Endodermal cell (in vitro differentiated cells): ENCODE results near the gene GABPB2. TPM values are rescaled to one million over a fixed set of nuclear protein-coding genes. Genes with fewer than 3 reads are reported as not detected.

Source experiments
- DNase-seq: peaks from one replicate; pipeline ENCODE4 v3.0.0-alpha.2; 2017
- H3K27ac ChIP-seq: 2 replicates; pipeline ENCODE4 v1.5.1; 2013; ENCODE audit warnings: mild to moderate bottlenecking, low read depth, low read length, moderate library complexity
- H3K27me3 ChIP-seq: 2 replicates; pipeline ENCODE4 v1.6.1; 2013; ENCODE audit warnings: mild to moderate bottlenecking, low read length, moderate library complexity; ENCODE audit not compliant: insufficient read depth, control insufficient read depth, poor library complexity, severe bottlenecking
- H3K36me3 ChIP-seq: 2 replicates; pipeline ENCODE4 v1.7.0; 2013; ENCODE audit warnings: mild to moderate bottlenecking, low read length, moderate library complexity; ENCODE audit not compliant: control insufficient read depth, insufficient read depth
- H3K4me1 ChIP-seq: one replicate; pipeline ENCODE4 v1.7.0; 2013; ENCODE audit warnings: low read length; ENCODE audit not compliant: control insufficient read depth, insufficient read depth
- H3K4me3 ChIP-seq: 2 replicates; pipeline ENCODE4 v1.5.1; 2013; ENCODE audit warnings: mild to moderate bottlenecking, low read length, moderate library complexity
- H3K9ac ChIP-seq: 2 replicates; pipeline ENCODE4 v1.6.1; 2013; ENCODE audit warnings: mild to moderate bottlenecking, low read length, moderate library complexity; ENCODE audit not compliant: poor library complexity, severe bottlenecking; ENCODE audit errors: extremely low read depth
- H3K9me3 ChIP-seq: 2 replicates; pipeline ENCODE4 v1.6.1; 2013; ENCODE audit warnings: mild to moderate bottlenecking, low read length, moderate library complexity; ENCODE audit not compliant: control insufficient read depth
- H3K27ac Mint-ChIP-seq: 2 replicates; pipeline ENCODE4 v1.8.0; 2020; ENCODE audit warnings: mixed read lengths
- H3K27me3 Mint-ChIP-seq: 2 replicates; pipeline ENCODE4 v1.8.0; 2021; ENCODE audit warnings: mild to moderate bottlenecking, mixed read lengths; ENCODE audit not compliant: insufficient read depth
- H3K36me3 Mint-ChIP-seq: 2 replicates; pipeline ENCODE4 v1.8.0; 2020; ENCODE audit warnings: low read depth, mixed read lengths
- H3K4me1 Mint-ChIP-seq: 2 replicates; pipeline ENCODE4 v1.8.0; 2020; ENCODE audit warnings: mixed read lengths
- H3K4me3 Mint-ChIP-seq: 2 replicates; pipeline ENCODE4 v1.8.0; 2020; ENCODE audit warnings: mild to moderate bottlenecking, moderate library complexity, mixed read lengths
- H3K9me3 Mint-ChIP-seq: 2 replicates; pipeline ENCODE4 v1.8.0; 2020; ENCODE audit warnings: mild to moderate bottlenecking, mixed read lengths
- WGBS, 2 experiments: methylation state at CpG; one replicate each; pipeline versions ENCODE4 v1.1.5 to v1.1.7; 2013; ENCODE audit warnings: missing lambda C conversion rate in 2 of 2, mixed read lengths in 1 of 2; ENCODE audit not compliant: insufficient coverage in 1 of 2, insufficient read length in 1 of 2; 5-methylcytosine and 5-hydroxymethylcytosine counted together
- total RNA-seq, 2 donors: library from RNA; stranded (reverse); fragmentation: NEBNext Ultra II Directional in 1 of 2; extraction: Animal tissue kit (Norgen Biotek cat#: 25700) in 1 of 2; gene quantifications; 2 replicates in 1 of 2; 3 replicates in 1 of 2; pipeline ENCODE4 v1.2.1, GENCODE V29; 2021
- TF ChIP-seq, protein P1 (sequence below): fragments of 200-600 bp; sonication (generic); conservative IDR thresholded peaks from 2 replicates; pipeline ENCODE4 v1.5.0; 2021; ENCODE audit warnings: antibody characterized with exemption, mild to moderate bottlenecking

GABPB2 gene
- total RNA-seq, 2 donors from 2014 or later, result 7.5 to 7.7 TPM

GRCh38 chr1:151043163-151043562 lies 27.4 kb upstream of the GABPB2 start:
- no peak overlapping the region for H3K27ac ChIP-seq

GRCh38 chr1:151047591-151047924 lies 23.0 kb upstream of the GABPB2 start, which contains the start of gene C1orf56:
TSS of gene C1orf56 (plus strand) at chr1:151047751. CDS start at chr1:151047848, 97 bp downstream.
- Mint-ChIP-seq H3K27ac (peak within 1 kb of the TSS; percentile 97), H3K4me3 (peak within 1 kb of the TSS; percentile 92), H3K4me1 (peaks cover 18% of the 10 kb centered on the region), H3K27me3 (no peaks in the 10 kb centered on the region), H3K36me3 (peaks cover 16% of the 10 kb centered on the region), H3K9me3 (no peaks in the 10 kb centered on the region)
- H3K27me3 ChIP-seq, result no peaks in the 10 kb centered on the region
- DNase-seq, result peak; percentile 90
- WGBS, 2 experiments, result 3 to 10% methylated on average over 2 to 28 of the region's 29 CpGs
- no peaks in the 10 kb centered on the region for H3K4me1 ChIP-seq
- peaks cover 18% of the 10 kb centered on the region for H3K36me3 ChIP-seq
- no peaks in the 10 kb centered on the region for H3K9me3 ChIP-seq
- peak within 1 kb of the TSS; percentile 67 for H3K9ac ChIP-seq
- H3K27ac ChIP-seq, result peak within 1 kb of the TSS; percentile 55
- TF ChIP-seq, protein P1, sequence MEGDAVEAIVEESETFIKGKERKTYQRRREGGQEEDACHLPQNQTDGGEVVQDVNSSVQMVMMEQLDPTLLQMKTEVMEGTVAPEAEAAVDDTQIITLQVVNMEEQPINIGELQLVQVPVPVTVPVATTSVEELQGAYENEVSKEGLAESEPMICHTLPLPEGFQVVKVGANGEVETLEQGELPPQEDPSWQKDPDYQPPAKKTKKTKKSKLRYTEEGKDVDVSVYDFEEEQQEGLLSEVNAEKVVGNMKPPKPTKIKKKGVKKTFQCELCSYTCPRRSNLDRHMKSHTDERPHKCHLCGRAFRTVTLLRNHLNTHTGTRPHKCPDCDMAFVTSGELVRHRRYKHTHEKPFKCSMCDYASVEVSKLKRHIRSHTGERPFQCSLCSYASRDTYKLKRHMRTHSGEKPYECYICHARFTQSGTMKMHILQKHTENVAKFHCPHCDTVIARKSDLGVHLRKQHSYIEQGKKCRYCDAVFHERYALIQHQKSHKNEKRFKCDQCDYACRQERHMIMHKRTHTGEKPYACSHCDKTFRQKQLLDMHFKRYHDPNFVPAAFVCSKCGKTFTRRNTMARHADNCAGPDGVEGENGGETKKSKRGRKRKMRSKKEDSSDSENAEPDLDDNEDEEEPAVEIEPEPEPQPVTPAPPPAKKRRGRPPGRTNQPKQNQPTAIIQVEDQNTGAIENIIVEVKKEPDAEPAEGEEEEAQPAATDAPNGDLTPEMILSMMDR, result no peak
- H3K4me3 ChIP-seq, result peak within 1 kb of the TSS; percentile 89

More at GRCh38 chr1:151043163-151043562, 27.4 kb upstream of the GABPB2 start:
- H3K4me3 ChIP-seq, result no peak overlapping the region
- no peaks in the 10 kb centered on the region for H3K36me3 Mint-ChIP-seq
- H3K4me1 Mint-ChIP-seq, result peaks cover 23% of the 10 kb centered on the region
- no peaks in the 10 kb centered on the region for H3K36me3 ChIP-seq
- H3K9me3 Mint-ChIP-seq, result no peaks in the 10 kb centered on the region
- no peaks in the 10 kb centered on the region for H3K27me3 Mint-ChIP-seq
- no peaks in the 10 kb centered on the region for H3K9me3 ChIP-seq
- H3K4me3 Mint-ChIP-seq, result no peak overlapping the region
- no peaks in the 10 kb centered on the region for H3K4me1 ChIP-seq
- DNase-seq, result no peak
- H3K27ac Mint-ChIP-seq, result no peak overlapping the region
- WGBS, 2 experiments, result 89% methylated on average over 1 of the region's 1 CpG; no CpG with 5 or more reads in 1 of the 2 experiments
- TF ChIP-seq, protein P1, result no peak
- H3K9ac ChIP-seq, result no peak overlapping the region
- no peaks in the 10 kb centered on the region for H3K27me3 ChIP-seq

GRCh38 chr1:151047925-151048644 lies 22.5 kb upstream of the GABPB2 start:
- Histone ChIP-seq H3K27ac (peak overlapping the region; percentile 55), H3K9ac (peak overlapping the region; percentile 67), H3K9me3 (no peaks in the 10 kb centered on the region), H3K4me1 (no peaks in the 10 kb centered on the region), H3K36me3 (peaks cover 23% of the 10 kb centered on the region), H3K4me3 (peak overlapping the region; percentile 89), H3K27me3 (no peaks in the 10 kb centered on the region)
- Mint-ChIP-seq H3K4me1 (peaks cover 18% of the 10 kb centered on the region), H3K27ac (peak overlapping the region; percentile 97), H3K9me3 (no peaks in the 10 kb centered on the region), H3K4me3 (peak overlapping the region; percentile 92), H3K27me3 (no peaks in the 10 kb centered on the region), H3K36me3 (peaks cover 21% of the 10 kb centered on the region)
- 4 to 5% methylated on average over 29 to 48 of the region's 48 CpGs for WGBS, 2 experiments
- TF ChIP-seq, protein P1, result peak; percentile 80
- peak; percentile 91 for DNase-seq
